Measurements from ENCODE around the gene NAV2.

NAV2 gene

DNA sequence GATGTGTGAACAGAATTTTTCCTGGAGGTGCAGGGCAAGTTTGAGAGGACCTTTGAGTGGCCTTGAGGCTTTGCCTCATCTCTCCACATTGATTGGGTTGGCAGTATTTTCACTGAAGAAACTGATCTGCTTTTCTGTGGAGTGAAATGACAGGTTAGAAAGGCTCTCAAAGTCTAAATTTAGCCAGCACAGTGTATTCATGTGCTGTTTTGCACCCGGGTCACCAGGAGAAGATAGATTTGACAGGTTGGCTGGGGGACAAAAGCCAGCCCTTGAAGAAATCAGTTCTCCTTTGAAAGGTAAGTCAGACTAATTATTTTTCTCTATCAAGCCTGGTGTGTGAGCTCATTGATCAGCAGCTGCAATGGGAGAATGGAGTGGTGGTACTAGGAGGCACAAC lies 294.7 kb downstream of the NAV2 start:
- no peak for DNase-seq (ENCODE audit: insufficient read length, low spot score)
- FAIRE-seq, result no peak

DNA sequence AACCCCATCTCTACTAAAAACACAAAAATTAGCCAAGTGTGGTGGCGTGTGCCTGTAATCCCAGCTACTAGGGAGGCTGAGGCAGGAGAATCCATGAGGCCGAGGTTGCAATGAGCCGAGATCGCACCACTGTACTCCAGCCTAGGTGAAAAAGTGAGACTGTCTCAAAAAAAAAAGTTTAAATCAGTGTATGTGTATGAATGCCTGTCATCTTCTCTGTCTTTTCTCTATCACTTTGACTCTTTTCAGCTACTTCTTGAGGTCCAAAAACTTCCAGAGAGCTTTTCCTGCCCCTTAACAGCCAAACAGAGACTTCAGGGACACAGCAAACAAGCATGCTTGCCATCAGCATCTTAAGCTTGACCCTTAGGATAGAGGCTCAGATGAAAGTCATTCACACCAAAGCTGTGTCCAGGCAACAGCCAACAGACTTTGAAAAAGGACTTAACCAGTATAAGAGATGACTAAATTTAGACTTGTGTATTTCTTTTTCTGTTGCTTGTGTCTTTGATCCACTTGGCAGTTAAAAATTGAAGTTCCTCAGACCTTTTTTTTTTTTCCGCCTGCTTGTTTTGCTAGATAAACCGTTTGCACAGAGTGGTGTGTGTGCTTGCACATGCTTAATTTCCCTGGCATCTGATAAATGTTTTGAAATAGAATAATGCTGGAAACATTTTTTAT lies 295.7 kb downstream of the NAV2 start:
- FAIRE-seq, result no peak
- DNase-seq (ENCODE audit: insufficient read length, low spot score), result no peak

DNA sequence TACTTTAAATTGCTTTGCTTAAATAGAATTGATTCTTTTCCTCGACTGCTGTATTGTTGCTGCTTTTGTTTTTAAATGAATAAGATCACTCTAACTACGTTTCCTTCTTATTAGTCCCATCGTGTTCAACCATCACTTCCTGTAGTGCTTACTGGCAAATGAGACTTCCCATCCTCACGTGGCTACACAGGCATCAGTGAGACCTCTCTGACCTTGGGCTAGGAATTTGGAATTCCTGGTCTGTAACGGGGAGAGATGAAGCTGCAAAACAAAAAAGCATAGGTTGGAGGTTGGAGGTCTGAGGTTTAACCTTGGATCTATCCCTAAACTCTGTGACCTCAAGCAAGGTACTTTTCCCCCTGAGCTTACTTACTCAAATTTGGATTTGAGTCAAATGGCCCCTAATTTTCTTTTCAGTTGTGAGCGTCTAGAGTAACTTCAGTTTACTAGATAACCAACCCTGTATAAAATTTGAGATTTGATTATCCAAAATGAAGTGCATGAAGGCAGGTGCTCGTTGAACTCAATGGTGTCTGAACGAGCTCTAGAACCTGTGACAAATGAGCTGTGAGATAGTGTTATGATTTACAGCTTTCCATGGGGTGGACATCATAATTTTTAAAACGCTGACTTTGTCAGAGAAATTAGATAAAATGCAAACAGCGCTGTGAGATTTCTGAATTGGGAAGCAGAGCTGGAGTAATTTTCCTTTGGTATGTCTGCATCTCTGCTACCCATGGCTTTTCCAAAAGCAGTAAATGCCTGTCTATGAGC lies 296.4 kb downstream of the NAV2 start:
- FAIRE-seq, result no peak
- DNase-seq (ENCODE audit: insufficient read length, low spot score), result no peak

DNA sequence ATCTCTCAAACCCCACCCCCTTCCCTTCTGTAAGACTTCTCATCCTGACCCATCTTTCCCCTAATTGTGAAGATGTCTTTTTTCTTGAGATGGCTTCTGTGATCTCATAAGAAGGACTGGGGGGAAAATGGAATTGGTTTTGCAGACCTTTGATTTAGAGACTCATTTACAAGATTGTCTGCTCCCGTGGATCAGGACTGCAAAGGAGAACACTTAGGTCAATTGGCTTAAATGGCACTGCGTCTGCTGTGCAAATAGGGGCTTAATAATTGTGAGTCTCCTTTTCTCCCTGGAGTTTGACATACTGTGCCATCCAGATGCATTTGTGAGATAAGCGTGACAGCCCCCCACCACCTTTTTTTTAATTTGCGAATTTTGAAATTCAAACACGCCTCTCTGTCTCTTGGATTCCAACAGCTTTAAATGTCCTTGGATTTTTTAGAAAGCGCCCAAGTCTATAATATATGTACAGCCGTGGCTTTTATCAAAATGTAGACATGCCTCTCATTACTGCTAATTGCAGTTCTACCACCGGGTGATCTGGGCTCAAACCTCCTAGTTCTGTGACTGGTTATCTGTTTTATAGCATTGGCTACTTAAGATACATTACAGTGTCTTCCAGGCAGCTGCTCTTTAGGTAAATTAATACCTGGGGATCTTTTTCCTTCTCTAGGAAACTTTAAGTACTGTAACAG lies 297.7 kb downstream of the NAV2 start:
- no peak for FAIRE-seq
- no peak for DNase-seq (ENCODE audit: insufficient read length, low spot score)

DNA sequence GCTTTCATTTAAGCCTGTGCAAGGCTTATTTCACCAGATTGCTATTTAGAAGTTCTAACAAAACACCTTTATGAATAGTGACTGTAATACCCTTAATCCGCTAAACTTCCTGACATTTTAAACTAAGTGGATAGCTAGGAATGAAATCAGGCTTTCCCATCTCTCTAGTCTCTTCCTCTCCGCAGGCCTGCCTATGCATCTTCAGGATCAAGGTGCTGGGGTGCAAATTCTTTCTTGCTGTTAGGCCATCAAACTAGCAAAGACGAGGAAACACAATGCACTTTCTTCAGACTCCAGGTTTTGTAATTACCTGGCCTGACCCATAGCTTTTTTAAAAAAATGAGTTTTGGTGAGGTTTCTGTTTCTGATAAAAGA lies 298.2 kb downstream of the NAV2 start:
- no peak for FAIRE-seq
- no peak for DNase-seq (ENCODE audit: insufficient read length, low spot score)

DNA sequence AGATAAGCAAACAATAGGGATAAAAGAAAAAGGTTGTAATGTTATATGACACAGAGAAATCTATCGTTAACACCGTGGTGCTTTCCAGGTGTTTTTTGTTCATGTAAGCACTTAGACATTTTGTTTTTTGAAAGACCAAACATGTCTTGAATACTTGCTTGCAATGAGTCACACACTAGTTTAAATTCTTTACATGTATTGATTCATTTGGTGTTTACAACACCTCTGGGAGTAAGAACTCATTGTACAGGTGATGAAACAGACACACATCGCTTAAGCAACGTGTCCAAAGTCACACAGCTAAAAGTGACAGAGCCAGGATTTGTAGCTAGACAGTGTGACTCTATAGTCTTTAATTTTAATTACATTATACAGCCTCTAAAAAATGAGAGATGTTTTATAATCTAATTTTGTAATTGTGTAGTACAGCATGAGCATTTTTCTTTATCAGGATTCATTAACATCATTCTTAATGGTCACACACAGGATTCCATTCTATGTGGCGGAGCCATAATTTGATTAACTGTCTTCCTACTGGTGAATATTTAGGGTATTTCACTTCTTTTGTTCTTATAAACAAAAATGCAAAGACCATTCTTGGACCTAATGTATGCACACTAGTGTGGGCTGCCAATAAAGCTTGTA lies 298.8 kb downstream of the NAV2 start:
- DNase-seq (ENCODE audit: insufficient read length, low spot score) (no peak), FAIRE-seq (no peak)

DNA sequence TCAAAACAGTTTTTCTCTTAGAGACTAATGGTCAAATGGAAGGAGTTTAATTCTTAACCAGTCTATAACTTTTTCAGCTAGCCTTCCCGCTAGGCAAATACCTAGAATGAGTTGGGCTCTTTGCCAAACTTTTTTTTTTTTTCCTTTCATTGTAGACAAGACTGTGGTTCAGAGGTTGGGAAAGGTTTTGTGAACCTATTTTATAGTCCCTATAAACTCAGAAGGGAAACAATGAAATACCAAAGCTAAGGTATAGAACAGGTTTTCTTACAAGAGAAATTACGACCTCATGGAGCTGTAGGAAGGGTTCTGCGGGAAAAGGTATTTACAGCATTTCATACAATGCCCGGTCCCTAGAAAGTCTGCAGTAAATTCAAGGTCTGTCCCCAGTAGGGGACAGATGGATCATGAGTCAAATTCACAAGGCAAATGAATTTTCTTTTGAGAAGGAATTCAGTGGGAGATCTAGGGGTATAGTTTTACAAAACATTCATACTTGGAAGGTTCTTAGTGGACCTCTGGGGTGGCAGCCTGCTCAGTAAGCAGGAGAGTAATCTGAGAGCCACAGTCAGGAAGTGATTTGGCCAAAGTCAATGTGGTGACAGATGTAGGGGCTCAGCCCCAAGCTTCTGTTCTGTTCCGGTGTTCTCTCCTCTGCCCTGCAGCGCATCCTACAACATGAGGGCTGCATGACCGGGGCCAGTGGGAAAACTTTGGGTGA lies 300.9 kb downstream of the NAV2 start:
- DNase-seq (ENCODE audit: insufficient read length, low spot score), result no peak
- FAIRE-seq, result no peak

DNA sequence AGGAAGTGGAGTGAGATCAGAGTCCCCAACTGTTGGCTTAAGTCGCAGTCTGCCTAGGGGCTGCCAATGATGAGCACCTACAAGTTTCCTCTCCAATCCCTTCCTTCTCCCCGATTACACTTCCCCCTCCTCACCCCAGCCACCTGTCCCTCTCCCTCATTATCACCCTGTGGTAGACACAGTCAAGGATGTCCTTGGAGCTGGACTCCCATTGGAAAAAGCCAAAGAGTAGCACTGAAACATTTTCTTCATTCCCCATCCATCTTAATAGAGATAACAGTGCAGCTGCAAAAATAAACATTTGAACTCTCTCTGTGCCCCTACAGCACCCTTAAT lies 301.4 kb downstream of the NAV2 start:
- no peak for DNase-seq (ENCODE audit: insufficient read length, low spot score)
- FAIRE-seq, result no peak

DNA sequence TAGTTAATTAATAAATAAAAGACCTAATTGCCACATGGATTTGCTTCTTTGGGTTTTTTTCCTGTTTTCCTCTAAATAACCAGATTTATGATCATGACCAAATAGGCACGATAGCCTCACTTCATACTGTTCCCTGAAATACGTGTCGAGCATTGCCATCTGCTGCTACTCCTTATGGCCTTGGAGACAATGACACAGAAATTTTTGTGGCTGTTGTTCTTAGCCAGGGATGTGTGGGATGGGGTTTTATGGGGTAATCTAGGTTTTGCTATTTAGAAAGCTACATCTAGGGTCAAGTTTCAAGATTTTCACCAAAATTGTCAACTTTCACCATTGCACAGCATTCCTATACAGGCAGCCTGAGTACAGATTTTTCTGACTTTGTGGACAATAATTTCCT lies 302.5 kb downstream of the NAV2 start:
- DNase-seq (ENCODE audit: insufficient read length, low spot score) (no peak), FAIRE-seq (no peak)

DNA sequence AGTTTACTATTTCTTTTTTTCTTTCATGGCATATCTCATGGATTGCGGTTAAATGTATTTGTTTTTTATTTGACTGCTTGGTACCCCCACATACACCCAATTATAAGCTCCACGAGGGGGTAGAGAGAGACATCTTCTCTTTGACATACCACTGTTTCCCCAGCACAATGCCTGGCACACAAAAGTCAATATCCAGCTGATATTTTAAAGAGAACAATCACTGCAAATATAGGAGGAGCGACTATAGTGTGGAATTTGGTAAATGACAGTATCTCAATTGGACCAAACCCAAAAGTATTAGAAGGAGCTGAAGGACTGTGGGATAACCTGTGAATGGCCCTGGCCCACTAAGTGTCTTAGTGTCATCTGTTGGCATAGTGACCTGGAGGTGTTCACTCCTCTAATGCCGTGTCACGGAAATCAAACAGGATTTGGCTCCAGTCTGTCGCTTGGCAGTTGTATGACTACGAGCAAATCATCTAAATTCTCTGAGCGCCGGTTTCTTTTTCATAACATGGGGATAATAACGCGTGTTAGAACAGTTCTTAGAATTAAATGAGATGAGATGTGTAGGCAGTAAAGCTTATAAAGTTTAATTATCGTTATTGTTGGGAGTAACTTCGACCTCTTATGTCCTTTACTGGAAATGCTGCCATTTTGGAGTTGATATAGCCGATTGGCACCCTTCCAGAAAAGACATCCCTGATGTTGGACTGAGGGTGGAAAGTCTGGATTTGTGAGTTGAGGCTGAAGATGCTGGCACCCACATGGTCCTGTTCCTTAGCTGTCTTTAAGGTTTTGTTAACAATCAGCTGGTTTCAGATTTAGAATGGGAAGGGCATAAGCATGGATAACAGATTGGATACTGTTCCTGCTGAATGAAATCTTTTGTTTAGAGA lies 303.1 kb downstream of the NAV2 start:
- FAIRE-seq, result no peak
- no peak for DNase-seq (ENCODE audit: insufficient read length, low spot score)

DNA sequence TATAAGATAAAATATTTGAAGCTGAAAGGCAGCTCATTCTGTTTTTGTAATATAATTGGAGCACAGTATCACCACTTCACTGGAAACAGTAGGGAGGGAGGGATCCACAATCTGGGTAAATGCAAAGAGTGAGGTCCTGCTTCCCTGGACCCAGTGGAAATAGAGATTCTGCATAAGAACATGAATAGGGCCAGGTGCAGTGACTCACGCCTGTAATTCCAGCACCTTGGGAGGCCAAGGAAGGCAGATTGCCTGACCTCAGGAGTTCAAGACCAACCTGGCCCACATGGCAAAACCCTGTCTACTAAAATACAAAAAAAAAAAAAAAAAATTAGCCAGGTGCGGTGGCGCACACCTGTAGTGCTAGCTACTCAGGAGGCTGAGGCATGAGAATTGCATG lies 303.9 kb downstream of the NAV2 start:
- FAIRE-seq, result no peak
- no peak for DNase-seq (ENCODE audit: insufficient read length, low spot score)

DNA sequence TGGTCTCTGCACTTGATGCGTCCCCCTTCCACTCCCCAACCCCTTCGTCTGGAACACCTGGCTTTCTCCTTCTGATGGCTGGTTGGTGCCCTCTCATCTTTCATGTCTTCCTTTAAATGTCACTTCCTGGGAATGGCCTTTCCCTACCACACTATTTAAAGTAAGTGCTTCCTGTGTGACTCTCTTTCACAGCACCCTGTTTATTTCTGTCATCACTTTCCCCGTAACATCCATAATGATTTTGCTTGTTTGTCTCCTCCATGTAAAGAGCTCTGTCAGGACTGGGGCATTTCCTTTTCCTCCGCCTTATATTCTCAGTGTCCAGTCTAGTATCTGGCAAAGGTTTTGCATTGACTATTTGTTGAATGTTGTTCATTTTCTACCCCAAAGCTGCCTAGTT lies 304.7 kb downstream of the NAV2 start:
- FAIRE-seq (no peak), DNase-seq (ENCODE audit: insufficient read length, low spot score) (no peak)

DNA sequence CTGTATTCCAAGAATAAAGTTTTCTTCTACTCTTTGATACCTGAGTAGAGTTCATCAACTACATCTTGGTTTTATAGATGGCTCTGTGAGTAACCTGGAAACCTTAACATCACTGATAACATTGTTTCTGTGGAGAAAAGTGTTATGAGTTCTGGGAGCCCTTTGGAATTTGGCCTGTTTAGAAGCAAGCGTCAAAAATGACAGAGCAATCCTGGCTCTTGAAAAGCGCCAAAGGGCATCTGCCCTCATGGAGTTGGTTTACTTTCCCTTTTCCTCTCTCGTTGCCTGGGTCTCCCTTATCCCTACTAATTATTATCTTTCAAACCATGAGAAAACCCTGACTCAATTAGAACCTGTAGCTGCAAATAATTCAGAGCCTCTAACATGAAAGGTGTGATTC lies 307.6 kb downstream of the NAV2 start:
- FAIRE-seq (no peak), DNase-seq (ENCODE audit: insufficient read length, low spot score) (no peak)

DNA sequence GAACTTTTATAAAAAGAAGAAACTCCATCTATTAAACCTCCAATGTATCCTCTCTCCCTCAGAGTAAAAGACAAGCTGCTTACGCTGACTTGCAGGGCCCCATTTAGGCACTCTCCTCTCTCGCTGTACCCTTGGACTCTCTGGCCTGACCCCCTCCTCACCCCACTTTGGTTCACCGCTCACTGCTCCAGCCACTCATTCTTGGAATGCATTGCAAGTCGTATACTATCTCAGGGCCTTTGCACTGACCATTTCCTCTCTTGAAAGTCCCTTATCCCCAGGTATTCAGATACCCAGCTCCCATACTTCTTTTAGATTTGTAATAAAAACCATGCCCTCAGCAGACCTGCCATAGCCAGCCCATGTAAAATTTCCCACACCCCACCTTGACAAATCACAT lies 308.1 kb downstream of the NAV2 start:
- FAIRE-seq, result no peak
- no peak for DNase-seq (ENCODE audit: insufficient read length, low spot score)

DNA sequence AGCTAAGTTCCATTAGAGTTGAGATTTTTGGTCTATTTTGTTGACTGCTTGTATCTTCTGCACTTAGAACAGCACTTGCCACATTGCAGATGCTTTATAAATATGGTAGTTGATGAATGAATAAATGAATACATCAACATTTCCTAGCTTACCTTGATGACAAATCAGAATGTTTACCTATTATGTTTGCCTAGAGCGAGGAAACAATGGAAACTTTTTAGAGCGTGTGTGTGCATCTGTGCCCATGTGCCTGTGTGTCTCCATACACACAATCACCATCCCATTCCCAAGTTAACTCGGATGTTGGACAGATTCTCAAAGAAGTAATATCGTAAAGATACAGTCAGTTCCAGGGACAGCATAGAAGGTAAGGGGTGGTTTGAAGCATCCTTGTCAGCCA lies 308.6 kb downstream of the NAV2 start:
- FAIRE-seq (no peak), DNase-seq (ENCODE audit: insufficient read length, low spot score) (no peak)

DNA sequence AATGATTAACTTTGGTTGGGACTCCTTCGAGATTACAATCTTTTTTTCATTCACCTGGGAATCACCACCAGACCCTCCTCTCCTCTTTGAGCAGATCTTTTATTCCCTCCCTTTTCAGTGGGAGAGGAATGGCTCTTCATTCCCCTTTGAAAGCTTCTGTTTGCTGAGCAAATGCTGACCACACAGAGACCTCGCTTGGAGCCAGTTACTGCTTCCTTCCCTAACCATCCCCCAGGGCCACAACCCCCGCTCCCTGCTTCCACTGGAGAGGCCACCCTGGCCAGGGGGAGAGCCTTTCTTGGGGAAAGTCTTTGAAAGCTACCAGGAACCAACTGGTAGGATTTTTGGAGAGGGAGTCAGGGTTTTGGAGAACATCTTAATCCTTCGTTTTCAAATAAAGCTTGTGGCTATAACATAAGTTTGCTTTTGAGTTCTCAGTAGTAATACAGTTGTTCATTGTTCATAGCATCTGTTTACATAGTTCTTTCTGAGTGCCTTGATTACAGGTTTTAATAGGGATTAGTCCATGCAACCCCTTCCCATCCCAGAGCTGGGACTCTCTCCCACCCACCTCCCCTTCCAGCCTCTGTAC lies 309.2 kb downstream of the NAV2 start:
- FAIRE-seq (no peak), DNase-seq (ENCODE audit: insufficient read length, low spot score) (no peak)

DNA sequence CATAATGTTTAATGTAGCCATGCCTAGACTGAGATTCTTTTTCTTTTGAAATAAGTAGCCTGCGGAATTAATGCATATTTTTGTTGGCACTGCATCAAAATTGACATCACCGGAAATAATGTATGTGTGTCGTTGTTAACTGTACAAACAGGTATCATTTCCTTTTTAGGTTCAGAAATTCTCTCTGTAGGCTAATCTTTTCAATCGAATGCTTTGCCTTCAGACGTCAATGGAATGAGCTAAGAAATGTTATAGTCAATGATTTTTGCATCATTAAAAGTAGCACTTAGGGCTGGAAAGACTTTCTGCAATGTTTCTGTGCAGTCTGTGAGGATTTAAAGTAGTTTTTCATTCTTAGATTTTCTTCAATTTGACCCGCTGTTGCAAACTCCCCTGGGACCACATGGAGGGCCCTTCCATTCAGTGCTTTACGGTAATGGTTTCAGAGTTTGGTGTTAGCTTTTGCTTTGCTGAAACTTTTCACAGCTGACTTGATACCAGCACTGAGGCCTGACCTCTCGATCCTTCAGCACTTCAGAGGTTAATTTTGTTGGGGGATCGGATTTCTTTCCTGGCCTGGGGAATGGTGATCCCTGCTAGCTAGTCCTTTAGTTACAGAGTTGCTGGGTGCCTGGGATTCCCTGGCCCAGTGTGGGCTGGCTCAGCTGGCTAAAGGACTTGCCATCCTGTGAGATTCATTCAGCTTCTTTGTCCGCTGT lies 309.9 kb downstream of the NAV2 start:
- DNase-seq (ENCODE audit: insufficient read length, low spot score), result no peak
- no peak for FAIRE-seq

DNA sequence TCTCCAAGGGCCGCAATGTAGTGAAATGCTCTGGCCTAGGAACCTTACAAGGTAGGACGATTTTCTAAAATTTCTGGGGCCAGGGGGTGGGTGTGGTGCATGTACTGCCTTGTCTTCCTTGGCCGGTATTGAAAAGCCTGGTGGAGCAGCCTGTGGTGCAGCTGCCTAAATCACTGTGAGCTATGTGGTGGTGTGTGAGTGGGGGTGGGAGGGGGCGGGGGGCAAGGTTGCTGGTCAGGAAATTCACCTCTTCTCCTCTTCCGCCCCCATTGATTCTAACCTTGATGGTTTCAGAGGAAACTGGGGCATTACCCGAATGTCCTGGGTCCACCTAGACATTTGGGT lies 310.4 kb downstream of the NAV2 start:
- DNase-seq (ENCODE audit: insufficient read length, low spot score), result no peak
- no peak for FAIRE-seq

Measured in GM19239 (cell line).